HEK293T (cell line): Measurements from ENCODE around the gene SPATA13.

Experiments used
- CTCF ChIA-PET: fragments of 350-600 bp; formaldehyde crosslinking; extraction: SDS; loops from one replicate; lab custom pipeline; 2021; ENCODE audit warnings: antibody characterized with exemption, inconsistent platforms; lab: Yijun Ruan, JAX
- POLR2A ChIA-PET: fragments of 350-600 bp; formaldehyde crosslinking; extraction: SDS; loops from one replicate; lab custom pipeline; 2020; ENCODE audit warnings: antibody characterized with exemption, inconsistent platforms; lab: Yijun Ruan, JAX
- DNase-seq: peaks from one replicate; pipeline ENCODE4 v3.0.0; 2012; ENCODE audit warnings: mixed read lengths; ENCODE audit errors: extremely low spot score
- ARNT ChIP-seq: fragments of 450-650 bp; IDR thresholded peaks from 2 replicates; pipeline ENCODE4 v1.6.1; 2017; ENCODE audit warnings: mild to moderate bottlenecking
- BHLHE40 ChIP-seq: fragments of 450-650 bp; IDR thresholded peaks from 2 replicates; pipeline ENCODE4 v1.6.1; 2016; ENCODE audit warnings: mild to moderate bottlenecking, moderate library complexity, borderline replicate concordance
- CTBP1 ChIP-seq: fragments of 450-650 bp; IDR thresholded peaks from 2 replicates; pipeline ENCODE4 v1.6.1; 2016; ENCODE audit warnings: borderline replicate concordance
- ELF4 ChIP-seq: fragments of 450-650 bp; IDR thresholded peaks from 2 replicates; pipeline ENCODE4 v1.6.1; 2017; ENCODE audit warnings: antibody characterized with exemption
- FOXA1 ChIP-seq: fragments of 450-650 bp; IDR thresholded peaks from 2 replicates; pipeline ENCODE4 v1.6.1; 2016; ENCODE audit warnings: mild to moderate bottlenecking
- FOXK2 ChIP-seq: fragments of 450-650 bp; IDR thresholded peaks from 2 replicates; pipeline ENCODE4 v1.6.1; 2016; ENCODE audit warnings: mild to moderate bottlenecking
- FOXM1 ChIP-seq: fragments of 450-650 bp; IDR thresholded peaks from 2 replicates; pipeline ENCODE4 v1.6.1; 2017; ENCODE audit warnings: mild to moderate bottlenecking, borderline replicate concordance
- HDGF ChIP-seq: fragments of 450-650 bp; IDR thresholded peaks from 2 replicates; pipeline ENCODE4 v1.6.1; 2017; ENCODE audit warnings: antibody characterized with exemption, borderline replicate concordance
- L3MBTL2 ChIP-seq: fragments of 450-650 bp; conservative IDR thresholded peaks from 2 replicates; pipeline ENCODE4 v1.6.1; 2016; ENCODE audit warnings: mild to moderate bottlenecking
- LEF1 ChIP-seq: fragments of 450-650 bp; IDR thresholded peaks from 2 replicates; pipeline ENCODE4 v1.6.1; 2017; ENCODE audit warnings: mild to moderate bottlenecking, borderline replicate concordance
- NFRKB ChIP-seq: fragments of 450-650 bp; IDR thresholded peaks from 2 replicates; pipeline ENCODE4 v1.6.1; 2016; ENCODE audit warnings: mild to moderate bottlenecking, moderate library complexity
- PKNOX1 ChIP-seq: fragments of 450-650 bp; IDR thresholded peaks from 2 replicates; pipeline ENCODE4 v1.6.1; 2016
- SP1 ChIP-seq: fragments of 450-650 bp; IDR thresholded peaks from 2 replicates; pipeline ENCODE4 v1.6.1; 2017
- SUZ12 ChIP-seq: fragments of 450-650 bp; IDR thresholded peaks from 2 replicates; pipeline ENCODE4 v1.6.1; 2016; ENCODE audit warnings: mild to moderate bottlenecking
- TARDBP ChIP-seq: fragments of 450-650 bp; IDR thresholded peaks from 2 replicates; pipeline ENCODE4 v1.6.1; 2016
- ZNF384 ChIP-seq: fragments of 450-650 bp; IDR thresholded peaks from 2 replicates; pipeline ENCODE4 v1.6.1; 2016

The SPATA13 gene

DNA sequence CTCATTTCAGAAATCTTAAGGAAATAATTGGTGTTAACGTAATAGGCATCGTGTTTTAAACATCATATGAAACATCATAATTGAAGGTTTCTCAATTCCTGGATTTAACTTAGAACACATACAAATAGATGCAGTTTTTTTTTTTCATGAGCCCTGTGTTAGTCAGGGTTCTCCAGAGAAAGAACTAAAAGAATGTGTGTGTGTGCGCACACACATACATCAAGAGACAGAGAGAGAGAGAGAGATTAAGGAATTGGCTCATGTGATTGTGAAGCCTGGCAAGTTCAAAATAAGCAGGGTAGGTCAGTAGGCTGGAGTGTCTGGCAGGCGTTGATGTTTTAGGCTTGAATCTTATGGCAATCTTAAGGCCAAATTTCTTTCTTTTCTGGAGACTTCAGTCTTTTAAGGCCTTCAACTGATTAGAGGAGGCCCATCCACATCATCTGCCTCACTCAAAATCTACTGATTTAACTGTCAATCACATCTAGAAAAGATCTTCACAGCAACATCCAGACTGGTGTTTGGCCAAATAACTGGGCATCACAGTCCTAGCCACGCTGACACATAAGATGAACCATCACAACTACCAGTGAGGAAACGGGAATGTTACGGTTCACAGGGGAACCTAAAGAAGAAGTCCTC, 25.2 kb downstream of the SPATA13 start:
- CTCF ChIA-PET: no interaction called here
- POLR2A ChIA-PET: no interaction called here
- no peak for DNase-seq
- TF ChIP-seq LEF1: no peak

GRCh38 chr13:24187185-24187584, 26.7 kb downstream of the SPATA13 start:
- TF ChIP-seq SP1 (no peak), PKNOX1 (no peak), ZNF384 (no peak), FOXM1 (no peak), TARDBP (no peak)
- DNase-seq: no peak
- CTCF ChIA-PET: no interaction called here
- POLR2A ChIA-PET: no interaction called here

DNA sequence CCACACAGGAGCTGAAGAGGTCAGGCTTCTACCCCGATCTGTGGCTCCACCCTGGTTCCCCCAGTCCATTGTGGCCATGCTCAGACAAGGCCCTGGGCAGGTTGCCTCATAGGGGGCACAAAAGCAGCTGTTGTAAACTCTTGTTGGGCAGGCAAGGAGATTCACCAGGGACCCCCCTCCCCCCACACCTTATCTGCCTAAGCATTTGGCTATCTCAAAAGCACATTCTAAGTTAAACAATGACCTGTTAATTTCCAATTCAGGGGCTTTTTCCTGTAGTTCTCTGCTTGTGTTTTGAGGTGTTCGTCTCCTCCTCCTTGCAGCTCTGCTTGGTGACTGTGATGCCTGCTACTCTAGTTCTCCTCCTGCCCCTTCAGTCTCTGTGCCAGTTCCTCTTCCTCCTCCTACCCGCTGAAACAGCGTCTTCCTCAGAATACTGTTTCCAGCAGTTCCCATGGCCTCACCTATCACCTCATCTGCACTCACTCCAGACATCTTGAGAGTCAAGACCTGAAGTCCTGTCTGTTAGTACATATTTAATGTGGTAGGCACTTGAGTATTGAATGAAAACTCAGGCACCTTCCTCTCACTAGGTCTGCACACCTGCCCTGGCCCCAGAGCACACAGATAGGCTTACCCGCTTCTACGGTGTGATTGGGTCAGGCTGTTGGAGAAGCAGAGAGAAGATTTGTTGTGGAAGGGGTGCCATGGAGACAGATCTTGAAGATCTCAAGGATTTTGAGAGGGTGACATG, 31.7 kb downstream of the SPATA13 start:
- CTCF ChIA-PET: no interaction called here
- POLR2A ChIA-PET: no interaction called here
- TF ChIP-seq L3MBTL2: no peak
- TF ChIP-seq LEF1: no peak
- no peak for TF ChIP-seq CTBP1
- TF ChIP-seq ARNT: no peak
- no peak for TF ChIP-seq FOXK2
- no peak for TF ChIP-seq TARDBP
- TF ChIP-seq FOXM1: no peak
- TF ChIP-seq HDGF: no peak
- no peak for TF ChIP-seq SUZ12
- TF ChIP-seq BHLHE40: no peak
- TF ChIP-seq NFRKB: no peak
- TF ChIP-seq ZNF384: no peak
- no peak for TF ChIP-seq PKNOX1
- TF ChIP-seq ELF4: no peak
- no peak for TF ChIP-seq SP1
- no peak for TF ChIP-seq FOXA1
- DNase-seq: no peak

GRCh38 chr13:24192811-24193162, 32.3 kb downstream of the SPATA13 start:
- ChIA-PET CTCF (interaction anchor here (1.3 kb wide), 1 partner anchor 26 kb away, joined by 3 read pairs; no protein-coding TSS in a partner anchor), POLR2A (no interaction called here)
- TF ChIP-seq TARDBP (no peak), FOXA1 (no peak), SP1 (no peak), L3MBTL2 (no peak), SUZ12 (no peak), CTBP1 (no peak), ELF4 (no peak), ZNF384 (no peak), LEF1 (no peak), HDGF (no peak)
- DNase-seq: no peak

- DNase-seq: no peak
- ChIA-PET CTCF (interaction anchor here (1.0 to 1.3 kb wide), 2 partner anchors 24 to 174 kb away, joined by 3 read pairs; no protein-coding TSS in a partner anchor), POLR2A (interaction anchor here (0.8 kb wide), 1 partner anchor 16 kb away, joined by 3 read pairs; no protein-coding TSS in a partner anchor)
- TF ChIP-seq ELF4 (no peak), FOXA1 (no peak)
Observed at GRCh38 chr13:24194447-24194846, 33.9 kb downstream of the SPATA13 start.

- TF ChIP-seq LEF1: no peak
- TF ChIP-seq ELF4: no peak
- TF ChIP-seq CTBP1: no peak
- TF ChIP-seq SP1: no peak
- no peak for TF ChIP-seq FOXA1
- TF ChIP-seq ARNT: no peak
- TF ChIP-seq BHLHE40: no peak
- TF ChIP-seq HDGF: no peak
- TF ChIP-seq NFRKB: no peak
- TF ChIP-seq TARDBP: no peak
- TF ChIP-seq PKNOX1: no peak
- TF ChIP-seq ZNF384: no peak
- no peak for DNase-seq
- CTCF ChIA-PET: no interaction called here
- POLR2A ChIA-PET: no interaction called here
Observed at GRCh38 chr13:24195626-24196025, 35.1 kb downstream of the SPATA13 start.

DNA sequence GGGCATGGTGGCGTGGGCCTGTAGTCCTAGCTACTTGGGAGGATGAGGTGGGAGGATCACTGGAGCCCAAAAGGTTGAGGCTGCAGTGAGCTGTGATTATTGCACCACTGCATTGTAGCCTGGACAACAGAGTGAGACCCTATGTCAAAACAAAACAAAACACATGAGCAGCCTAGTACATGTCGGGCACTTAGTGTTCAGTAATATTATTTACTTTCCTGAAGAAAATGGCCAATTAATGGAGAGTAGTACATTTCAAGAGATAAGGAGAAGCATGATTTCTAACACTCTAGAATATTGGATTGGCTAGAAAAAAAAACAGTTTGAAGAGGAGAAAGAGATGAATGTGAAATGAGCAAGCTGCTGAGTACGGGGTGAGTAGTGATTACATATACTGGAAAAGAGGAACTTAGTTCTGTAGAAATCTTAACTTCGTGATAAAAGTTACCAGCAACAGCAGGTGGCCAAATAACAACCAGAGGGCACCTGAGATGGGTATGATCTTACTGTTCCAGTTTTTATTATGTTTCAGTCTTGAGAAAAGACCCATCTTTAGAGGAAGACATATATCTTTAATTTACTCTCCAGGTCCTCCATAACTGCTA, 36.2 kb downstream of the SPATA13 start:
- no peak for DNase-seq
- ChIA-PET POLR2A (no interaction called here), CTCF (no interaction called here)
- TF ChIP-seq SUZ12 (no peak), HDGF (no peak), PKNOX1 (no peak), FOXK2 (no peak), ZNF384 (no peak)
